GM19468 (cell line): ENCODE data around the gene CPEB3.
"Not testable (repeated sequence)": the region's sequence is repeated elsewhere in the genome, so short reads cannot be mapped to it uniquely, and the experiment has no call there.

Source experiments
- ATAC-seq: cut with Tn5 transposase; IDR thresholded peaks from one replicate; pipeline ENCODE4 v1.9.1; 2021; ENCODE audit warnings: mild to moderate bottlenecking, moderate library complexity, moderate number of reproducible peaks; ENCODE audit not compliant: unreplicated experiment; ENCODE audit errors: extremely low read depth

Gene CPEB3

GRCh38 chr10:92290837-92291615 lies at the start of gene CPEB3, which contains the start of gene MARCHF5:
Gene CPEB3 (minus strand): TSS chr10:92291078. CDS start chr10:92240350, 50,728 bp downstream.
Gene MARCHF5 (plus strand): TSS chr10:92291167. CDS start chr10:92291495, 328 bp downstream.
- ATAC-seq: peak; percentile 96

GRCh38 chr10:92329927-92330326 lies 39.0 kb upstream of the CPEB3 start:
- not testable (repeated sequence) for ATAC-seq

- no peak for ATAC-seq
These were observed 38.1 kb upstream of the CPEB3 start for GRCh38 chr10:92328993-92329392.

GRCh38 chr10:92327445-92328433 lies 36.9 kb upstream of the CPEB3 start:
- no peak for ATAC-seq

GRCh38 chr10:92323079-92323478 lies 32.2 kb upstream of the CPEB3 start:
- no peak for ATAC-seq

- no peak for ATAC-seq
These were observed 25.7 kb upstream of the CPEB3 start for GRCh38 chr10:92316610-92317009.

- no peak for ATAC-seq
These were observed 22.9 kb upstream of the CPEB3 start for GRCh38 chr10:92313750-92314149.

GRCh38 chr10:92309272-92309671 lies 18.4 kb upstream of the CPEB3 start:
- ATAC-seq: no peak

- ATAC-seq: no peak
These were observed 14.5 kb upstream of the CPEB3 start for GRCh38 chr10:92305133-92306072.

GRCh38 chr10:92304061-92304460 lies 13.2 kb upstream of the CPEB3 start:
- ATAC-seq: no peak

- ATAC-seq: no peak
These were observed 12.2 kb upstream of the CPEB3 start for GRCh38 chr10:92303096-92303495.

GRCh38 chr10:92298487-92298886 lies 7.6 kb upstream of the CPEB3 start:
- ATAC-seq: no peak

GRCh38 chr10:92291921-92292845 lies 1.3 kb upstream of the CPEB3 start:
- no peak for ATAC-seq

GRCh38 chr10:92291616-92291865 lies 663 bp upstream of the CPEB3 start:
- no peak for ATAC-seq

GRCh38 chr10:92290076-92290836 lies 622 bp downstream of the CPEB3 start:
- ATAC-seq: no peak

- no peak for ATAC-seq
These were observed 6.7 kb downstream of the CPEB3 start for GRCh38 chr10:92284112-92284704.

GRCh38 chr10:92278996-92279696 lies 11.7 kb downstream of the CPEB3 start:
- no peak for ATAC-seq
